H1 (cell line): ENCODE results near the gene SLC25A15. TPM values are rescaled to one million over a fixed set of nuclear protein-coding genes. Genes with fewer than 3 reads are reported as not detected.

ENCODE experiments used
- CTCF ChIA-PET: fragments of 300-600 bp; sonication (Branson Sonifier 250); formaldehyde crosslinking; loops from one replicate; lab custom pipeline; 2021; ENCODE audit not compliant: partially characterized antibody; lab: Charles Lee
- POLR2A ChIA-PET: fragments of 300-600 bp; sonication (Branson Sonifier 250); formaldehyde crosslinking; loops from one replicate; lab custom pipeline; 2021; ENCODE audit warnings: inconsistent platforms; ENCODE audit not compliant: partially characterized antibody; lab: Charles Lee
- DNase-seq, 2 experiments: peaks; one replicate each; pipeline versions ENCODE4 v3.0.0 to v3.0.0-alpha.2; 2010 to 2022; ENCODE audit warnings: low spot score in 2 of 2, low read depth in 1 of 2, mixed read lengths in 1 of 2
- FAIRE-seq: peaks from 2 replicates; lab custom pipeline; 2011; peaks lifted over from hg19 to GRCh38; lab: Jason Lieb, UNC
- H2AFZ ChIP-seq: 2 replicates; pipeline ENCODE4 v1.8.1; 2012; ENCODE audit warnings: low read length, inconsistent platforms
- H2AK5ac ChIP-seq: 2 replicates; pipeline ENCODE4 v1.6.1; 2013; ENCODE audit warnings: low read depth, low read length
- H2BK120ac ChIP-seq: replicated peaks from 2 replicates; pipeline ENCODE3; 2013; ENCODE audit warnings: low read depth, low read length, inconsistent platforms
- H2BK12ac ChIP-seq: 2 replicates; pipeline ENCODE4 v1.6.1; 2013; ENCODE audit warnings: low read depth, low read length
- H2BK15ac ChIP-seq: 2 replicates; pipeline ENCODE4 v1.6.1; 2013; ENCODE audit warnings: low read length
- H2BK20ac ChIP-seq: 2 replicates; pipeline ENCODE4 v1.6.1; 2013; ENCODE audit warnings: low read length
- H2BK5ac ChIP-seq: 2 replicates; pipeline ENCODE4 v1.6.1; 2013; ENCODE audit warnings: low read depth, low read length
- H3K14ac ChIP-seq: 2 replicates; pipeline ENCODE4 v1.6.1; 2013; ENCODE audit warnings: inconsistent platforms; ENCODE audit not compliant: insufficient read length
- H3K18ac ChIP-seq: 2 replicates; pipeline ENCODE4 v1.6.1; 2013; ENCODE audit warnings: low read length; ENCODE audit errors: extremely low read depth
- H3K23ac ChIP-seq: 2 replicates; pipeline ENCODE4 v1.6.1; 2013; ENCODE audit warnings: inconsistent platforms; ENCODE audit not compliant: insufficient read length
- H3K23me2 ChIP-seq: 2 replicates; pipeline ENCODE4 v1.6.1; 2013; ENCODE audit warnings: low read depth, low read length
- H3K27ac ChIP-seq: 2 replicates; pipeline ENCODE4 v1.6.1; 2011; ENCODE audit warnings: low read depth, low read length, inconsistent platforms
- H3K27me3 ChIP-seq, 4 experiments: replicated peaks in 1 of 4; 1 replicate in 1 of 4; 2 replicates in 3 of 4; pipeline versions ENCODE4 v1.6.1 to v1.8.1; 2011 to 2013; ENCODE audit warnings: low read length in 3 of 4, mild to moderate bottlenecking in 3 of 4, inconsistent platforms in 2 of 4, mixed read lengths in 2 of 4, moderate library complexity in 1 of 4; ENCODE audit not compliant: control insufficient read depth in 3 of 4, insufficient read depth in 3 of 4; ENCODE audit errors: extremely low read depth in 1 of 4
- H3K36me3 ChIP-seq, 4 experiments: 2 replicates each; pipeline versions ENCODE4 v1.6.1 to v1.8.1; 2011 to 2013; ENCODE audit warnings: mild to moderate bottlenecking in 4 of 4, low read length in 3 of 4, moderate library complexity in 2 of 4, control low read depth in 1 of 4, inconsistent platforms in 1 of 4; ENCODE audit not compliant: insufficient read depth in 4 of 4, control insufficient read depth in 2 of 4
- H3K4ac ChIP-seq: replicated peaks from 2 replicates; pipeline ENCODE3; 2013; ENCODE audit warnings: low read length, low read depth, mixed read lengths, inconsistent platforms; ENCODE audit not compliant: insufficient read length
- H3K4me1 ChIP-seq, 4 experiments: replicated peaks in 1 of 4; 1 replicate in 1 of 4; 2 replicates in 3 of 4; pipeline versions ENCODE4 v1.6.1 to v1.8.1; 2011 to 2013; ENCODE audit warnings: low read length in 3 of 4, inconsistent platforms in 2 of 4, mixed read lengths in 1 of 4; ENCODE audit not compliant: insufficient read depth in 4 of 4, control insufficient read depth in 3 of 4
- H3K4me2 ChIP-seq, 2 experiments: 2 replicates each; pipeline versions ENCODE4 v1.6.1 to v1.8.1; 2011 to 2013; ENCODE audit warnings: low read depth in 2 of 2, low read length in 2 of 2, control low read depth in 1 of 2, inconsistent platforms in 1 of 2, mild to moderate bottlenecking in 1 of 2; ENCODE audit not compliant: insufficient read depth in 1 of 2
- H3K4me3 ChIP-seq, 4 experiments: fragments of 200-600, 300-600 bp in 1 of 4; sonication (generic), shearing (Covaris generic), sonication (Bioruptor Twin) in 1 of 4; 2 replicates each; pipeline versions ENCODE4 v1.5.1 to v1.8.1; 2011 to 2016; ENCODE audit warnings: low read length in 4 of 4, low read depth in 3 of 4, control low read depth in 2 of 4, inconsistent platforms in 2 of 4, mild to moderate bottlenecking in 2 of 4, mixed read lengths in 1 of 4, moderate library complexity in 1 of 4; ENCODE audit not compliant: insufficient read depth in 2 of 4; ENCODE audit errors: extremely low read depth in 1 of 4
- H3K56ac ChIP-seq: replicated peaks from 2 replicates; pipeline ENCODE3; 2013; ENCODE audit warnings: low read depth, mild to moderate bottlenecking, mixed read lengths, low read length, inconsistent platforms; ENCODE audit not compliant: insufficient read length
- H3K79me1 ChIP-seq: 2 replicates; pipeline ENCODE4 v1.6.1; 2013; ENCODE audit warnings: low read depth, low read length, control low read depth
- H3K79me2 ChIP-seq, 2 experiments: 2 replicates each; pipeline versions ENCODE4 v1.6.1 to v1.8.1; 2012 to 2013; ENCODE audit warnings: low read length in 2 of 2, mild to moderate bottlenecking in 2 of 2, inconsistent platforms in 1 of 2; ENCODE audit not compliant: insufficient read depth in 2 of 2, control insufficient read depth in 1 of 2
- H3K9ac ChIP-seq, 4 experiments: replicated peaks in 1 of 4; 1 replicate in 1 of 4; 2 replicates in 3 of 4; pipeline versions ENCODE4 v1.6.1 to v1.8.1; 2011 to 2013; ENCODE audit warnings: low read depth in 3 of 4, low read length in 3 of 4, control low read depth in 2 of 4, mild to moderate bottlenecking in 2 of 4, moderate library complexity in 2 of 4, inconsistent platforms in 1 of 4; ENCODE audit errors: extremely low read depth in 1 of 4
- H3K9me3 ChIP-seq, 2 experiments: 2 replicates each; pipeline versions ENCODE4 v1.6.1 to v1.8.1; 2012 to 2013; ENCODE audit warnings: mild to moderate bottlenecking in 2 of 2, moderate library complexity in 2 of 2, control low read depth in 1 of 2, inconsistent platforms in 1 of 2, low read depth in 1 of 2, low read length in 1 of 2, mixed read lengths in 1 of 2; ENCODE audit not compliant: insufficient read depth in 2 of 2
- H4K20me1 ChIP-seq, 2 experiments: replicated peaks in 1 of 2; 2 replicates each; pipeline versions ENCODE3 to v1.8.1; 2011 to 2013; ENCODE audit warnings: inconsistent platforms in 2 of 2, low read length in 2 of 2, mild to moderate bottlenecking in 1 of 2; ENCODE audit not compliant: insufficient read depth in 2 of 2, control insufficient read depth in 1 of 2
- H4K5ac ChIP-seq: 2 replicates; pipeline ENCODE4 v1.6.1; 2013; ENCODE audit warnings: low read length, low read depth, mixed read lengths, inconsistent platforms; ENCODE audit not compliant: insufficient read length
- H4K8ac ChIP-seq: 2 replicates; pipeline ENCODE4 v1.8.0; 2013; ENCODE audit warnings: mild to moderate bottlenecking, moderate library complexity, low read length, inconsistent platforms; ENCODE audit not compliant: insufficient read depth; ENCODE audit errors: extremely low read depth
- H4K91ac ChIP-seq: replicated peaks from 2 replicates; pipeline ENCODE3; 2013; ENCODE audit warnings: low read length, mixed read lengths, inconsistent platforms; ENCODE audit not compliant: insufficient read length
- ASH2L ChIP-seq: fragments of 200-600, 300-600 bp; sonication (generic); IDR thresholded peaks from one replicate; pipeline ENCODE4 v1.7.1; 2017; ENCODE audit warnings: low read length
- CHD2 ChIP-seq: IDR thresholded peaks from 2 replicates; pipeline ENCODE4 v1.6.1; 2012; ENCODE audit warnings: low read length, improper control_type of control experiment
- EGR1 ChIP-seq: IDR thresholded peaks from 2 replicates; pipeline ENCODE4 v1.6.1; 2011; ENCODE audit warnings: low read depth, low read length, borderline replicate concordance
- KDM4A ChIP-seq: IDR thresholded peaks from one replicate; pipeline ENCODE4 v1.7.1; 2012; ENCODE audit warnings: low read depth, mild to moderate bottlenecking, moderate library complexity, low read length, inconsistent platforms; ENCODE audit not compliant: severe bottlenecking
- SP1 ChIP-seq: IDR thresholded peaks from 2 replicates; pipeline ENCODE4 v1.6.1; 2011; ENCODE audit warnings: low read depth, low read length
- SP2 ChIP-seq: IDR thresholded peaks from 2 replicates; pipeline ENCODE4 v1.6.1; 2012; ENCODE audit warnings: mild to moderate bottlenecking, low read length, inconsistent platforms
- SUZ12 ChIP-seq: fragments of 200-600 bp; sonication (generic); IDR thresholded peaks from 2 replicates; pipeline ENCODE4 v1.6.1; 2012; ENCODE audit warnings: mild to moderate bottlenecking, inconsistent platforms, low read length, moderate library complexity, mixed read lengths
- TAF7 ChIP-seq: optimal IDR thresholded peaks from 2 replicates; pipeline ENCODE3; 2011; ENCODE audit warnings: low read depth, mild to moderate bottlenecking, inconsistent platforms, low read length, moderate library complexity, borderline replicate concordance
- YY1 ChIP-seq: IDR thresholded peaks from 2 replicates; pipeline ENCODE4 v1.6.1; 2011; ENCODE audit warnings: low read depth, mild to moderate bottlenecking, low read length
- WGBS, 2 experiments: shearing (Covaris generic) in 1 of 2; methylation state at CpG; one replicate each; pipeline versions ENCODE4 v1.1.6 to v1.1.7; 2013 to 2015; ENCODE audit warnings: low lambda C conversion rate in 2 of 2, mixed read lengths in 2 of 2, inconsistent platforms in 1 of 2, low coverage in 1 of 2, missing lambda C conversion rate in 1 of 2; ENCODE audit not compliant: insufficient replicate concordance in 2 of 2, insufficient coverage in 1 of 2, insufficient read length in 1 of 2; ENCODE audit errors: extremely low coverage in 1 of 2, missing lambda C conversion rate in 1 of 2; 5-methylcytosine and 5-hydroxymethylcytosine counted together
- long read RNA-seq, 2 experiments: library from RNA in 1 of 2; library from capped mRNA in 1 of 2; stranded (forward); transcript quantifications; one replicate each; pipeline ENCODE4 v2.0.0, GENCODE V29; 2021; ENCODE audit warnings: inconsistent platforms in 1 of 2
- polyA minus RNA-seq, 3 experiments: library from RNA; depleted of rRNA, polyadenylated mRNA; stranded (reverse); fragments of >200 nt; gene quantifications; 1 replicate in 2 of 3; 2 replicates in 1 of 3; pipeline ENCODE4 v1.2.3, GENCODE V29; 2011
- polyA plus RNA-seq, 7 experiments: library from polyadenylated mRNA; depleted of rRNA in 3 of 7; stranded (reverse) in 5 of 7; unstranded in 2 of 7; fragments of >200 nt in 5 of 7; fragments of 200-250 nt in 2 of 7; gene quantifications; 1 replicate in 5 of 7; 2 replicates in 1 of 7; 4 replicates in 1 of 7; pipeline versions ENCODE4 v1.2.1 to v1.2.3, GENCODE V29; 2011 to 2013; ENCODE audit warnings: missing spikeins in 2 of 7, mixed read lengths in 2 of 7
- total RNA-seq: library from RNA; stranded (reverse); fragmentation: NEBNext Ultra II Directional; extraction: Animal tissue kit (Norgen Biotek cat#: 25700); gene quantifications from 2 replicates; pipeline ENCODE4 v1.2.1, GENCODE V29; 2021

The SLC25A15 gene
- total RNA-seq (22.1 and 23.4 TPM in 2 replicates), polyA plus RNA-seq (2011; rRNA removed) (12.4 and 13.2 TPM in 2 replicates), polyA minus RNA-seq (2011; rRNA and poly(A)+ RNA removed) (47.7 and 53.6 TPM in 2 replicates)
- polyA plus RNA-seq (2011; cell fraction: cytosol; rRNA removed): 16.4 TPM
- polyA plus RNA-seq (2011; cell fraction: nucleus; rRNA removed): 22.2 TPM
- polyA plus RNA-seq (2012, experiment 1 of 2): 17.2 to 19.0 TPM (median 18.2 TPM) in 4 replicates
- 15.0 TPM for polyA plus RNA-seq (2012, experiment 2 of 2)
- polyA plus RNA-seq (2013, experiment 1 of 2): 11.7 TPM
- polyA plus RNA-seq (2013, experiment 2 of 2): 11.5 TPM
- polyA minus RNA-seq (2011; cell fraction: cytosol; rRNA and poly(A)+ RNA removed): 23.3 TPM
- 12.9 TPM for polyA minus RNA-seq (2011; cell fraction: nucleus; rRNA and poly(A)+ RNA removed)
- long read RNA-seq, experiment 1, partial matches to known transcripts: 1 of 2 reads
- long read RNA-seq, experiment 1, other reads (novel, unspliced or antisense): 0 of 2 reads
- long read RNA-seq, experiment 2, partial matches to known transcripts: 2 of 2 reads
- long read RNA-seq, experiment 2, other reads (novel, unspliced or antisense): 0 of 2 reads

DNA sequence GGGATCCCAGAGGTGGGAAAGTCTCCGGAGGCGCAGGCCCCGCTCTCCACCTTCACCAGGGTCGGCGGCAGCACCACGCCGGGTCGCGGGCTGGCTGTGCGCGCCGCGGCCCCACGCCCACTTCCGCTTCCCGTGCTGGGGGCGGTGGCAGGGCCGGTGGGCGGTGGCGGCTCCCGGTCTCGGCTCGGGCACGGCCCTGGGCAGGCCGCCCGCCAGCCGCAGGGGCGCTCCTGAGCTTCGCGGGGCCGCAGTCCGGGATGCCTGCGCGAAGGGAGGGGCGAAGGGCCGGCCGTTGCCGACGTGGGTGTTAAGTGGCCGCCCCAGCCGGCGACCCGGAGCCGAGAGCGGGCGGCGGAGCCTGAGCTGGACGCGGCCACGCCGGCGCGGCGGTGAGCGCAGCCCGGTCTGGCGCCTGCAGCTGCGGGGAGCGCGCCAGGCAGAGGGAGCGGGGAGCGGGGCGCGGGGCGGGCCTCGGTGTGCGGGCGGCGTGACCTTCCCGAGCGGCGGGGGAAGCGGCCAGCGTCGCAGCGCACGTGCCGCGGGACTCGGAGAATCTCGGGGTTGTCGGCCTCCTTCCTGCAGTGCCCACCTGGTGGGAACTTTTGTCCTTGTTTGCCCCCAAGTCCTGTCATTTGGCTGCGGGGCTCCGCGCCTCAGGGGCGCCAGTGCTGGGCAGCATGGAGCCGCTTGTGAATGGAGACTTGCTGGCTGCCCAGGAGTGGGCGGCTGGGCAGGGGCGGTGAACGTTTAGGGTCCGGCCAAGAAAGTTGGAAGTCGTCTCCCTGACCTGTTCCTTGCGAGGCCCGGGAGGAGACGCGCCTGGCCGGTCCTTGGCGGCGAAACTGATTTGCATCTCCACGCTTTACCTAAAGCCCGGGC lies at the start of gene SLC25A15:
Gene SLC25A15, plus strand, starts transcription at position 337 of the 879 bp plus-strand sequence. CDS start 3,616 bp downstream, outside the sequence.
- ChIA-PET CTCF (interaction anchor here (0.8 to 4.8 kb wide), 6 partner anchors 12 to 240 kb away, joined by 3 to 38 read pairs (median 4); no protein-coding TSS in a partner anchor), POLR2A (interaction anchor here (0.6 to 2.5 kb wide), 12 partner anchors 10 to 676 kb away, joined by 3 to 10 read pairs (median 3); partner anchors contain the start of gene WBP4)
- FAIRE-seq: no peak
- no peak within 1 kb of the TSS for H3K4ac ChIP-seq
- H2BK20ac ChIP-seq: no peak within 1 kb of the TSS
- peak within 1 kb of the TSS; percentile 65 for H4K91ac ChIP-seq
- peak in 1 of 2 experiments; percentile 81 for DNase-seq
- no peaks in the 10 kb centered on the region for H3K79me2 ChIP-seq
- H3K14ac ChIP-seq: no peak within 1 kb of the TSS
- H3K23me2 ChIP-seq: peaks cover 7% of the 10 kb centered on the region; the same call in 1 of the 2 replicates
- H3K4me3 ChIP-seq: peak within 1 kb of the TSS; percentile 64 to 74 (median 68)
- peak within 1 kb of the TSS; percentile 53; the same call in 1 of the 2 replicates for H2AK5ac ChIP-seq
- H3K79me1 ChIP-seq: no peaks in the 10 kb centered on the region
- peak within 1 kb of the TSS; percentile 92 for H2AFZ ChIP-seq
- no peak within 1 kb of the TSS for H2BK15ac ChIP-seq
- H3K27me3 ChIP-seq: no peaks in the 10 kb centered on the region
- peak within 1 kb of the TSS; percentile 42 to 66 (median 54); a peak in 6 of 7 replicates for H3K9ac ChIP-seq
- no peak within 1 kb of the TSS for H3K23ac ChIP-seq
- peak within 1 kb of the TSS; percentile 78 for H3K18ac ChIP-seq
- peak within 1 kb of the TSS; percentile 97 for H4K8ac ChIP-seq
- no peak within 1 kb of the TSS for H2BK120ac ChIP-seq
- peak within 1 kb of the TSS; percentile 60; the same call in 1 of the 2 replicates for H3K27ac ChIP-seq
- H2BK12ac ChIP-seq: no peak within 1 kb of the TSS
- H2BK5ac ChIP-seq: peak within 1 kb of the TSS; percentile 44; the same call in 1 of the 2 replicates
- H3K4me2 ChIP-seq: peak within 1 kb of the TSS; percentile 81
- H3K4me1 ChIP-seq: peaks cover 0 to 4% (median under 1%) of the 10 kb centered on the region in 4 experiments; a peak in 1 of 7 replicates
- peaks cover 0 to 6% (median 0%) of the 10 kb centered on the region in 4 experiments; a peak in 2 of 8 replicates for H3K36me3 ChIP-seq
- no peaks in the 10 kb centered on the region for H4K20me1 ChIP-seq
- H4K5ac ChIP-seq: peak within 1 kb of the TSS; percentile 86
- 2% methylated on average over 69 of the region's 101 CpGs; no CpG with 5 or more reads in 1 of the 2 experiments for WGBS, 2 experiments
- H3K9me3 ChIP-seq: no peaks in the 10 kb centered on the region
- H3K56ac ChIP-seq: peak within 1 kb of the TSS; percentile 82
- no peak for TF ChIP-seq SUZ12
- TF ChIP-seq ASH2L: peak; percentile 86
- peak; percentile 97 for TF ChIP-seq KDM4A
- TF ChIP-seq CHD2: no peak
- peak; percentile 34 for TF ChIP-seq TAF7
- TF ChIP-seq EGR1: peak; percentile 30; the same call in 1 of the 2 replicates
- TF ChIP-seq SP2: no peak
- TF ChIP-seq SP1: no peak
- TF ChIP-seq YY1: 0 out of 2 replicates have a peak, but pooled peaks have one; percentile 11
